GM21390 (cell line): ENCODE data around the gene BCL2.
"Not testable (repeated sequence)": the region's sequence is repeated elsewhere in the genome, so short reads cannot be mapped to it uniquely, and the experiment has no call there.

Experiments used
- ATAC-seq: cut with Tn5 transposase; IDR thresholded peaks from one replicate; pipeline ENCODE4 v1.9.1; 2021; ENCODE audit not compliant: unreplicated experiment

The BCL2 gene

GRCh38 chr18:63319383-63320122 lies at the start of gene BCL2:
Gene BCL2 (minus strand): TSS chr18:63319769.
- peak; percentile 14 for ATAC-seq

- no peak for ATAC-seq
These were observed 49.0 kb upstream of the BCL2 start for GRCh38 chr18:63368611-63369010.

GRCh38 chr18:63367053-63367953 lies 47.7 kb upstream of the BCL2 start, which contains the start of gene KDSR:
Gene KDSR (minus strand): TSS chr18:63367206. CDS start chr18:63367118, 88 bp downstream.
- peak; percentile 88 for ATAC-seq

DNA sequence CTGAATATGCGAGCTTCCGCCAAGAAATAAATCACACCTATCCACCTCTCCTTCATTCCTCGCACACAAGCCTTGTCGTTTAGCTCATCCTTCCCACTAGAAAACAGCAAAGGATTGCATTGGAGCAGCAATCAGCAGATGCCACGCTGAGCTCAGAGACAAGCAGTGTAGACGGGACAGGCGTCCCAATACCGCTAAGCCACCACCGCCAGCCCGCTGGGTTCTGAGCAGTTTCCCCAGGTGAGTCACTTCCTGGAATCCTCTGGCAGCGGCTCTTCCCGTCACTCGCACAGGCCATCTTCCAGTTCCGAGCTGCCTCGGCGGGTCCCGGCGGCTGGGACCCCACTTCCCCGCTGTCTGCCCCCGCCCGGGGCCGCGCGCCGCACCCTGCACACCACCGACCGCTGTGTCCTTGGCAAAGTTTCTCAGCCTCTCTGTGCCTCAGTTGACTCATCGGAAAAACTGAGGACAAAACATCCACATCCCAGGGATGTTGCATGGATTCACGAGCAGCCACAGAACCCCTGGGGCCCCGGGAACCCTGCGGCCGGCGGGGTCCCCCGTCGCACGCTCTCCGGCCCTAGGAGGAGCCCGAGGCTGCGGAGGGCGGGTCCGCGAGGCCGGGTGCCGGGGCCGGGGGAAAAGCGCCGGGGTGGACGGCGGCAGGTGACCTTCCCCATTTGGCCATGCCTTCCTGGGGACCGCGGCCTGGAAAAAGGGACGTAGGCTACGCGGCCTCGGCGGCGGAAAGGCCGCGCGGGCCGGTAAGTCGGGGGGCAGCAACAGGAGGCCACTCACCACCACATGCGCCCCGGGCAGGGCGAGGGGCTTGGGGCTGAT lies 46.9 kb upstream of the BCL2 start:
- peak; percentile 30 for ATAC-seq

- no peak for ATAC-seq
These were observed 46.3 kb upstream of the BCL2 start for GRCh38 chr18:63365876-63366212.

- ATAC-seq, result no peak
These were observed 44.4 kb upstream of the BCL2 start for GRCh38 chr18:63363951-63364350.

DNA sequence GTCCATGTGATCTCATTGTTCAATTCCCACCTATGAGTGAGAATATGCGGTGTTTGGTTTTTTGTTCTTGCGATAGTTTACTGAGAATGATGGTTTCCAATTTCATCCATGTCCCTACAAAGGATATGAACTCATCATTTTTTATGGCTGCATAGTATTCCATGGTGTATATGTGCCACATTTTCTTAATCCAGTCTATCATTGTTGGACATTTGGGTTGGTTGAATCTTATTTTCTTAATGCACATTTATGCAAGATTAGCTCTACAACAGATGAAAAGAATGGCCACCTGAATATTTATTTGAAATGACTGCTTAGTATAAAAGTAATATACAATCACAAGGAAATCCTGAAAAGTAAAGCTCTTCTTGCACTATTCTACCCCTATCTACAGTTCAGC lies 43.9 kb upstream of the BCL2 start:
- ATAC-seq, result not testable (repeated sequence)

DNA sequence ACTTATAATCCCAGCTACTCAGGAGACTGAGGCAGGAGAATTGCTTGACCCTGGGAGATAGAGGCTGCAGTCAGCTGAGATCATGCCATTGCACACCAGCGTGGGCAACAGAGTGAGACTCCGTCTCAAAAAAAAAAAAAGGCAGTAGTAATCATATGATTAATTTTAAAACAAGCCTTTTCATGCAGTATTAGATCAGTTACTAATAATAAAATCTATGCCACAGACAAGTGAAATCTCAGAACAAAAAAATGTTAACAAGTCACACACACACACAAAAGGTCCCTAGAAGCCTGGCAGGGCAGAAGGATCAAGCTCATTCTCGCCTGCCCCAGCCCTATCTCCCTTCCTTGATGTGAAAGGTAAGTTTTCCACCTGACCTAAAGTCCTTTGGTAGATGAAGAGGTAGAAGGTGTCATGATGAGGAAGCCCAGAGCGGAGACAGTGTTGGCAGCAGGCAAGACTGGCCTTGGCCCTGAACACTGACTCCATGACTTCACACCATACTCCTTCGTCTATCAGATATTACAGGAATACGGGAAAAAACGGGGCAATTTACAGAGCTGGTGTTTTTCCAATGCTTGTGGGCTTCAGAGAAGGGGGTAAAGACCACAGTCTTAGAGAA lies 36.8 kb upstream of the BCL2 start:
- no peak for ATAC-seq

DNA sequence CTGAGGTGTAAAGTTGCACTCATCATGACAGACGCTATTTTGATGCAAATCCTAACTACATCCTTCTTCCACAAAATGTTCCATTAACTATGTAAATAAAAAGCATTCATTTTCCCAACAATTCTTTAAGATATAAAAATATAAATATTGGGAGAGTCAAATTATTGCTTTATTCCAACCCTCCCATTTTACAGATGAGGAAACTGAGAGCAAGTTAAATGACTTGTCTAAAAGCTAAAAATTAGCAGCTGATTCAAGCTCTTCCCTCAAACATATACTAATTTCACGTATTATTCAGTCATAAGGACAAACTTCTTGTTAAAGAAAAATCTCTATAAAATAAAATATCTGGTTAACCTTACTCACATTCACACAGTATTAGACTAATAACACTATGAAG lies 30.7 kb upstream of the BCL2 start:
- ATAC-seq, result no peak

DNA sequence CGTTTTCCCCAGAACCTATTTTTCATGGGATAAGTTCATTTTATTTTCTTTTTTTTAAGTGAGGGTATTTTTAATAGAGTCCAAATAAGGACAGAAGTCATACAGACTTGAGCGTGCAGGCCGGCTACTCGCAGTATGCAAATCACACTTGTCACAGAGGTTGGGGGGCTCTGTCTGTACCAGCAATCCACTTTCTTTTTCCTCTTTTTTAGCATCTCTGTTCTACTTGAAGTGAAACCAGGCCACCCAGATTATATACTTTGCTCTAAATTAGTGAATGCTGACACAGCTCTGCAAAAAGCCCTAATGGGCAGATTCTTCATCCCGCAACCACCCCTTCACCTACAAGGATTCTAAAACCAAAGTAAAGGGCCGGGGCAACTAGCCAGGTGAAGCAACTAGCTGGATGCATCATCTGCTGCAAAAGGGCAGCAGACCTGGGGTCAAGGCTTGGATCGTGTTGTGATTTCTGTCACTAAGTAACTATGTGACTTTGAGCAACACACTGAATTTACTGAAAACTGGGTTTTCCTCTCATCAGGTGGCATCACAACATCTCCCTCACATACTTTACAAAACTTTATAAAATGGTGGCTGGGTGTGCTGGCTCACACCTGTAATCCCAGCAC lies 29.1 kb upstream of the BCL2 start:
- ATAC-seq, result peak; percentile 77

- ATAC-seq, result no peak
These were observed 27.1 kb upstream of the BCL2 start for GRCh38 chr18:63346480-63347183.

- no peak for ATAC-seq
These were observed 26.5 kb upstream of the BCL2 start for GRCh38 chr18:63346031-63346430.

GRCh38 chr18:63344918-63345317 lies 25.3 kb upstream of the BCL2 start:
- no peak for ATAC-seq

GRCh38 chr18:63344263-63344662 lies 24.7 kb upstream of the BCL2 start:
- ATAC-seq, result no peak

GRCh38 chr18:63342206-63342605 lies 22.6 kb upstream of the BCL2 start:
- ATAC-seq, result no peak

- no peak for ATAC-seq
These were observed 20.4 kb upstream of the BCL2 start for GRCh38 chr18:63339920-63340484.

DNA sequence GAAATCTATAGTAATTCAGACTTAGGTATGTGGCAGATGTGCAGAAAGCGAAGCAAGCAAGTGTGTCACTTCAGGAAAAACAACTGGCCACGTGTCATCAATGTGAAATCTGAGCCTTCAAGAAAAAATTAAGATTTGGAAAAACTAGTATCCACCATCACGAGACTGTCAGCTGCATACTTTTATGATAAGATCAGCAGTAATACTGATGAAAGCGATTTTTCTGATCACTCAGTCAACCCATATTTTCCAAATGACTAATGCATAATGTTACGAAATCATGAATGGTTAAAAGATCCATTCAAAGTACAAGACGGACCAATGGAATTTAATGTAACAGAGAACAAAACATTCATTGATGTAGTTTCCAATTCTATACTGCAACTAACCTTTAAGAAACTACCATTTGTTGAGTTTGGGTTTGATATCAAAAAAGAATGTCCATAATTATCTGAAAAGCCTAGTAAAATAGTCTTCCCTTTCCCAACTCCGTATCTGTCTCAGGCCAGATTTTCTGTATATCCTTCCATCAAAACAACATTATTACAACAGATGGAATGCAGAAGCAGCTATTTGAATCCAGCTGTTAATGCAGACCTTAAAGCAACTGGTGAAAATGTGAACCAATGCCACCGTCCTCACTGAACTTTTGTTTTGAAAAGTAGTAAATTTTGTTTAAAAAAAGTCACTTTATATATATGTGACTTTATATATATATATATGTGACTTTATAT lies 17.0 kb upstream of the BCL2 start:
- no peak for ATAC-seq

DNA sequence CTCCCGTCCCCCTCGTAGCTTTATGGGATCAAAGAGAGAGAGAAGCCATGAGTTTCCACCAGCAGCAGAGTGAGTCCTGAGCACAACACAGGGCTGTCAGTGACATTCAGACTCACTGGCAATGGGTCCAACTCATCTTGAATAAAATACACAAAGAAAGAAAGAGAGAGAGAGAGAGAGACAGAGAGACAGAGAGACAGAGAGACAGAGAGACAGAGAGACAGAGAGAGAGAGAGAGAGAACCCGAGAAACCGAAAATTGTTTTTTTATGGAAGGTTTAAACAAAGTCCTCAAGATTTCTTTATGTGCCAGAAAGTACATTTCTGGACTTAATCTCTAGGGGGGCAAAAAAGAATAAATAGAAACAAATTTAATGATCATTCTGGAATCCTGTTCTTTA lies 11.5 kb upstream of the BCL2 start:
- ATAC-seq, result no peak
